OCI-LY1 (cell line): ENCODE results near the gene GRK2.
"Not testable (repeated sequence)": the region's sequence is repeated elsewhere in the genome, so short reads cannot be mapped to it uniquely, and the experiment has no call there.

ENCODE experiments used
- H2AFZ ChIP-seq: fragments of 200-600 bp; sonication (generic), shearing (Covaris generic); 2 replicates; pipeline ENCODE4 v1.6.0; 2014; ENCODE audit warnings: antibody characterized with exemption, mild to moderate bottlenecking, low read length
- H3F3A ChIP-seq: fragments of 200-600 bp; sonication (generic), shearing (Covaris generic); 2 replicates; pipeline ENCODE4 v1.6.0; 2014; ENCODE audit warnings: mild to moderate bottlenecking, antibody characterized with exemption, low read length, moderate library complexity; ENCODE audit not compliant: insufficient read depth
- H3K27ac ChIP-seq: fragments of 200-600 bp; sonication (generic); 2 replicates; pipeline ENCODE4 v1.5.1; 2014; ENCODE audit warnings: low read length, mixed run types, mild to moderate bottlenecking, low read depth; ENCODE audit not compliant: poor library complexity, severe bottlenecking
- H3K27me3 ChIP-seq: fragments of 200-600 bp; sonication (generic); 2 replicates; pipeline ENCODE4 v1.6.0; 2014; ENCODE audit warnings: antibody characterized with exemption, mild to moderate bottlenecking, low read length, moderate library complexity; ENCODE audit not compliant: insufficient read depth
- H3K36me3 ChIP-seq: fragments of 200-600 bp; sonication (generic); 2 replicates; pipeline ENCODE4 v1.6.1; 2014; ENCODE audit warnings: mild to moderate bottlenecking, antibody characterized with exemption, low read length, moderate library complexity, mixed read lengths; ENCODE audit not compliant: insufficient read depth
- H3K4me1 ChIP-seq: fragments of 200-600 bp; sonication (generic); 2 replicates; pipeline ENCODE4 v1.5.1; 2014; ENCODE audit warnings: mild to moderate bottlenecking, low read length, moderate library complexity; ENCODE audit not compliant: insufficient read depth, severe bottlenecking
- H3K4me2 ChIP-seq: fragments of 200-600 bp; sonication (generic), shearing (Covaris generic); 2 replicates; pipeline ENCODE4 v1.6.1; 2014; ENCODE audit warnings: low read length
- H3K4me3 ChIP-seq: fragments of 200-600 bp; sonication (generic); 2 replicates; pipeline ENCODE4 v1.5.1; 2014; ENCODE audit warnings: low read length, low read depth, mild to moderate bottlenecking, mixed read lengths; ENCODE audit not compliant: poor library complexity, severe bottlenecking
- H3K79me2 ChIP-seq: fragments of 200-600 bp; shearing (Covaris generic); 2 replicates; pipeline ENCODE4 v1.6.1; 2016; ENCODE audit warnings: mixed run types, low read length, mixed read lengths; ENCODE audit not compliant: insufficient read depth
- H3K9ac ChIP-seq: fragments of 200-600 bp; sonication (generic), shearing (Covaris generic); 2 replicates; pipeline ENCODE4 v1.6.1; 2014; ENCODE audit warnings: mild to moderate bottlenecking, low read length, mixed read lengths
- H3K9me2 ChIP-seq: fragments of 200-600 bp; sonication (generic), shearing (Covaris generic); 2 replicates; pipeline ENCODE4 v1.6.1; 2014; ENCODE audit warnings: low read depth, mild to moderate bottlenecking, low read length, mixed read lengths
- H3K9me3 ChIP-seq: fragments of 200-600 bp; shearing (Covaris generic); 2 replicates; pipeline ENCODE4 v1.6.1; 2014; ENCODE audit warnings: low read length, mixed read lengths
- H4K20me1 ChIP-seq: fragments of 200-600 bp; sonication (generic), shearing (Covaris generic); 2 replicates; pipeline ENCODE4 v1.6.0; 2016; ENCODE audit warnings: mild to moderate bottlenecking, low read length; ENCODE audit not compliant: insufficient read depth
- CTCF ChIP-seq: fragments of 200-600 bp; sonication (generic), shearing (Covaris generic); IDR thresholded peaks from 2 replicates; pipeline ENCODE4 v1.5.1; 2017; ENCODE audit warnings: mild to moderate bottlenecking, antibody characterized with exemption, low read length, moderate library complexity, mixed read lengths
- EZH2 ChIP-seq: fragments of 200-600 bp; sonication (generic), shearing (Covaris generic); IDR thresholded peaks from 2 replicates; pipeline ENCODE4 v1.8.0; 2017; ENCODE audit warnings: borderline replicate concordance, mixed run types, mild to moderate bottlenecking, antibody characterized with exemption, low read length, moderate library complexity, mixed read lengths

GRK2 gene

GRCh38 chr11:67317205-67317887 lies 51.1 kb downstream of the GRK2 start:
- Histone ChIP-seq H3K4me3 (peak overlapping the region; percentile 89), H3K4me1 (peaks cover 22% of the 10 kb centered on the region), H3K4me2 (peak overlapping the region; percentile 94), H3K27me3 (no peaks in the 10 kb centered on the region), H3F3A (no peaks in the 10 kb centered on the region), H2AFZ (peak overlapping the region; percentile 30), H3K9ac (peak overlapping the region; percentile 85), H3K9me3 (no peaks in the 10 kb centered on the region), H3K79me2 (no peaks in the 10 kb centered on the region), H3K9me2 (no peaks in the 10 kb centered on the region), H3K27ac (peak overlapping the region; percentile 83), H3K36me3 (no peaks in the 10 kb centered on the region), H4K20me1 (no peaks in the 10 kb centered on the region)
- peak; percentile 94 for TF ChIP-seq CTCF
- no peak for TF ChIP-seq EZH2

DNA sequence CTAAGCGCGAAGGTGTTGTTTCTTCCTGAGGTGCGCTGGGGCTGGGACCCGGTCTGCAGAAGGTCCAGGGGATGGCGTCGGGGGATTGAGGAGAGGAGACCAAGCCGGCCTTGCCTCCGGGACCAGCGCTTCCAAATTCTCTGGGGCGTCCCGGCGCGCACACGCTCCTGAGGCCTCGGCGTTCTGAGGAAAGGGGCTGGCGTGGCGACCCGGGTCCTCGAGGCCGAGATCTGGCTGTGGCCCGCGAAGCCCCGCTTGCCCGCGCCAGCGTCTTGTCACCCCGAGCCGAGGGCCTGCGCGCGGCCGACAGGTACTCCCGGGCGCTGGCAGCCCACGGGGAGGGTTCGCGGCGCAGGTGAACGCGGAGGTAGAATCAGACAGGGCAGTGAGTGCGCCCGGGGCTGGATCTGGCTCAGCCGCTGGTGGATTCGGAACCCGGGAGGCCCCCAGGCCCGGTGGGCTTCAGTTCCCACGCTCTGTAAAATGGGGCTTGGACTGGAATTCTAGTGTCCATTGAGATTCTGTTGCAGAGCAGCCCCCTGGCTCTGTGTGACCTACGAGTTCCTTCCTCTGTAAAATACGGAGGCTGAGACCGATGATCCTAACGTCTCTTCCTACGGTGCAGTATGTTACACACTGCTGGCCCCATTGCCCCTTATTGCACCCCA lies 51.7 kb downstream of the GRK2 start:
- Histone ChIP-seq H2AFZ (no peak overlapping the region), H3K27me3 (no peaks in the 10 kb centered on the region), H3K79me2 (no peaks in the 10 kb centered on the region), H4K20me1 (no peaks in the 10 kb centered on the region), H3K9me2 (no peaks in the 10 kb centered on the region), H3K4me2 (peak overlapping the region; percentile 94), H3K36me3 (no peaks in the 10 kb centered on the region), H3K4me1 (peaks cover 16% of the 10 kb centered on the region), H3K27ac (no peak overlapping the region), H3K9me3 (no peaks in the 10 kb centered on the region), H3F3A (no peaks in the 10 kb centered on the region), H3K9ac (peak overlapping the region; percentile 85), H3K4me3 (peak overlapping the region; percentile 89)
- TF ChIP-seq CTCF (no peak), EZH2 (no peak)

- Histone ChIP-seq H3K4me1 (peaks cover 15% of the 10 kb centered on the region), H3K4me3 (peak overlapping the region; percentile 89), H3K4me2 (peak overlapping the region; percentile 94; the same call in 1 of the 2 replicates)
- not testable (repeated sequence) for H3K9me2 ChIP-seq, H3K9ac ChIP-seq, H3K9me3 ChIP-seq, H3K27me3 ChIP-seq, H3K36me3 ChIP-seq, H2AFZ ChIP-seq, H4K20me1 ChIP-seq, H3K79me2 ChIP-seq, H3F3A ChIP-seq, H3K27ac ChIP-seq
These were observed 52.6 kb downstream of the GRK2 start for GRCh38 chr11:67318876-67319275.

- H3K9me2 ChIP-seq: no peaks in the 10 kb centered on the region
- H3K36me3 ChIP-seq: no peaks in the 10 kb centered on the region
- H3K4me3 ChIP-seq: no peak overlapping the region
- H3K9ac ChIP-seq: no peak overlapping the region
- H3K9me3 ChIP-seq: no peaks in the 10 kb centered on the region
- TF ChIP-seq CTCF (no peak), EZH2 (no peak)
- H2AFZ ChIP-seq: no peak overlapping the region
- H3K27me3 ChIP-seq: no peaks in the 10 kb centered on the region
- no peak overlapping the region for H3K27ac ChIP-seq
- no peak overlapping the region for H3K4me2 ChIP-seq
- H3K4me1 ChIP-seq: peaks cover 15% of the 10 kb centered on the region
- H3F3A ChIP-seq: no peaks in the 10 kb centered on the region
- no peaks in the 10 kb centered on the region for H3K79me2 ChIP-seq
- H4K20me1 ChIP-seq: no peaks in the 10 kb centered on the region
These were observed 53.7 kb downstream of the GRK2 start for GRCh38 chr11:67320011-67320410.
